Mesenchymal stem cell (in vitro differentiated cells and primary cell): ENCODE measurements around the gene TRIAP1.

ENCODE experiments used
- DNase-seq: peaks from one replicate; pipeline ENCODE4 v3.0.0-alpha.2; 2013
- H2AFZ ChIP-seq: one replicate; pipeline ENCODE4 v1.6.1; 2013; ENCODE audit warnings: low read depth, mild to moderate bottlenecking, control low read depth, inconsistent platforms, low read length, moderate library complexity
- H2AK5ac ChIP-seq: 2 replicates; pipeline ENCODE4 v1.6.1; 2013; ENCODE audit warnings: low read length, moderate library complexity, mild to moderate bottlenecking, inconsistent platforms; ENCODE audit not compliant: severe bottlenecking
- H2BK120ac ChIP-seq: one replicate; pipeline ENCODE4 v1.6.1; 2013; ENCODE audit warnings: low read depth, mild to moderate bottlenecking, inconsistent platforms, low read length, moderate library complexity
- H2BK12ac ChIP-seq, 2 experiments: one replicate each; pipeline ENCODE4 v1.6.1; 2013; ENCODE audit warnings: inconsistent platforms in 2 of 2, low read length in 2 of 2, mild to moderate bottlenecking in 2 of 2, moderate library complexity in 2 of 2, control low read depth in 1 of 2
- H2BK15ac ChIP-seq: one replicate; pipeline ENCODE4 v1.6.1; 2013; ENCODE audit warnings: mild to moderate bottlenecking, low read depth, inconsistent platforms; ENCODE audit not compliant: poor library complexity, severe bottlenecking
- H2BK5ac ChIP-seq: 2 replicates; pipeline ENCODE4 v1.6.1; 2013; ENCODE audit warnings: low read depth, mild to moderate bottlenecking, low read length, control low read depth, inconsistent platforms; ENCODE audit not compliant: poor library complexity, severe bottlenecking
- H3K14ac ChIP-seq, 2 experiments: one replicate each; pipeline ENCODE4 v1.6.1; 2013; ENCODE audit warnings: inconsistent platforms in 2 of 2, low read length in 2 of 2, control low read depth in 1 of 2, mild to moderate bottlenecking in 1 of 2, moderate library complexity in 1 of 2
- H3K18ac ChIP-seq, 2 experiments: one replicate each; pipeline ENCODE4 v1.6.1; 2013; ENCODE audit warnings: inconsistent platforms in 2 of 2, low read length in 2 of 2, control low read depth in 1 of 2, low read depth in 1 of 2, mild to moderate bottlenecking in 1 of 2
- H3K23ac ChIP-seq, 2 experiments: one replicate each; pipeline ENCODE4 v1.6.1; 2013; ENCODE audit warnings: inconsistent platforms in 2 of 2, low read length in 2 of 2, mild to moderate bottlenecking in 2 of 2, moderate library complexity in 2 of 2, control low read depth in 1 of 2
- H3K27ac ChIP-seq: 2 replicates; pipeline ENCODE4 v1.5.1; 2013; ENCODE audit warnings: mild to moderate bottlenecking, moderate library complexity, low read length, control low read depth, inconsistent platforms; ENCODE audit not compliant: poor library complexity, severe bottlenecking
- H3K27me3 ChIP-seq, 2 experiments: 2 replicates each; pipeline versions ENCODE4 v1.6.1 to v1.7.0; 2013; ENCODE audit warnings: low read length in 2 of 2, mild to moderate bottlenecking in 2 of 2, moderate library complexity in 2 of 2, control low read depth in 1 of 2, inconsistent platforms in 1 of 2; ENCODE audit not compliant: control insufficient read depth in 1 of 2, insufficient read depth in 1 of 2
- H3K36me3 ChIP-seq, 2 experiments: 2 replicates each; pipeline versions ENCODE4 v1.6.1 to v1.7.0; 2013; ENCODE audit warnings: low read length in 2 of 2, control low read depth in 1 of 2, inconsistent platforms in 1 of 2, low read depth in 1 of 2, mild to moderate bottlenecking in 1 of 2; ENCODE audit not compliant: insufficient read depth in 2 of 2, control insufficient read depth in 1 of 2
- H3K4ac ChIP-seq, 2 experiments: one replicate each; pipeline ENCODE4 v1.6.1; 2013; ENCODE audit warnings: inconsistent platforms in 2 of 2, low read length in 2 of 2, mild to moderate bottlenecking in 2 of 2, moderate library complexity in 2 of 2, control low read depth in 1 of 2, low read depth in 1 of 2
- H3K4me1 ChIP-seq: 2 replicates; pipeline ENCODE4 v1.6.1; 2013; ENCODE audit warnings: low read depth, low read length, control low read depth; ENCODE audit not compliant: control insufficient read depth, insufficient read depth
- H3K4me2 ChIP-seq: 2 replicates; pipeline ENCODE4 v1.6.1; 2013; ENCODE audit warnings: low read length, mild to moderate bottlenecking, inconsistent platforms; ENCODE audit not compliant: poor library complexity, severe bottlenecking
- H3K4me3 ChIP-seq, 2 experiments: 2 replicates each; pipeline versions ENCODE4 v1.5.1 to v1.7.0; 2013; ENCODE audit warnings: low read length in 2 of 2, mild to moderate bottlenecking in 2 of 2, control low read depth in 1 of 2, low read depth in 1 of 2; ENCODE audit not compliant: insufficient read depth in 1 of 2
- H3K79me1 ChIP-seq: replicated peaks from 2 replicates; pipeline ENCODE4 v1.6.1; 2013; ENCODE audit warnings: mild to moderate bottlenecking, control low read depth, low read length, inconsistent platforms; ENCODE audit not compliant: poor library complexity, severe bottlenecking
- H3K9ac ChIP-seq: 2 replicates; pipeline ENCODE4 v1.7.0; 2013; ENCODE audit warnings: mild to moderate bottlenecking, low read length, moderate library complexity
- H3K9me3 ChIP-seq: 2 replicates; pipeline ENCODE4 v1.7.0; 2013; ENCODE audit warnings: mild to moderate bottlenecking, low read length; ENCODE audit not compliant: control insufficient read depth
- H4K8ac ChIP-seq: one replicate; pipeline ENCODE4 v1.6.1; 2013; ENCODE audit warnings: inconsistent platforms, mild to moderate bottlenecking, low read length, moderate library complexity
- H4K91ac ChIP-seq: one replicate; pipeline ENCODE4 v1.6.1; 2013; ENCODE audit warnings: mild to moderate bottlenecking, low read length, inconsistent platforms
- WGBS: methylation state at CpG from one replicate; pipeline ENCODE4 v1.1.7; 2013; ENCODE audit warnings: mixed read lengths; 5-methylcytosine and 5-hydroxymethylcytosine counted together

TRIAP1 gene

DNA sequence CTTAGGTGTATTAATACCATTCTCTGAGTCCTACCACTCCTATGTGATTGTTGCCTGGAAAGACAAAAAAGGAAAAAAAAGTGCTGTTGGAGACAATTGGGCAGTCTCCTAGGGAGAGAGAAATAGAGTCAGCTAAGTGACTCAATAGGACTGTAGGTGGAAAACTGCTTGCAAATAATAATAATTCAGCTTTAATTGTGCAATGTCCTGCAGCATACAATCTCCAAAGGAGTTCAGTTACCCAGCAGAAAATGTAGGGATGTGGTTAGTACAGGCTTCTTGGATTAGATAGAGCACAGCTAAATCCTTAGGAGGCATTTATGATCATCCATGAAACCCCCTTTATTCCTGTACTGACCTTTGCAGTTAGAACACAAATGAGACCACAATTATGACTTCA lies 26.3 kb upstream of the TRIAP1 start:
- H2BK15ac ChIP-seq = no peak overlapping the region
- no peak overlapping the region for H2BK12ac ChIP-seq
- DNase-seq = no peak
- H3K9me3 ChIP-seq = no peaks in the 10 kb centered on the region
- peaks cover 19% of the 10 kb centered on the region for H3K79me1 ChIP-seq
- no peak overlapping the region for H3K18ac ChIP-seq
- no peak overlapping the region for H2AK5ac ChIP-seq
- no peak overlapping the region for H4K91ac ChIP-seq
- H3K36me3 ChIP-seq = peaks cover 0 to 2% of the 10 kb centered on the region in 2 experiments
- no peak overlapping the region for H3K4me2 ChIP-seq
- no peak overlapping the region for H2BK5ac ChIP-seq
- no peak overlapping the region for H4K8ac ChIP-seq
- peak overlapping the region; percentile 56 for H3K9ac ChIP-seq
- H3K4ac ChIP-seq = no peak overlapping the region
- no peak overlapping the region for H2AFZ ChIP-seq
- no peak overlapping the region for H3K23ac ChIP-seq
- H3K27ac ChIP-seq = no peak overlapping the region
- no peak overlapping the region for H3K14ac ChIP-seq
- peaks cover 11% of the 10 kb centered on the region for H3K4me1 ChIP-seq
- no peaks in the 10 kb centered on the region for H3K27me3 ChIP-seq
- H2BK120ac ChIP-seq = no peak overlapping the region
- H3K4me3 ChIP-seq = no peak overlapping the region

GRCh38 chr12:120470150-120470784 lies 24.1 kb upstream of the TRIAP1 start:
- Histone ChIP-seq H3K27ac (no peak overlapping the region), H3K4me3 (peak overlapping the region; percentile 93 to 100), H3K79me1 (peaks cover 12% of the 10 kb centered on the region), H2BK15ac (no peak overlapping the region), H3K23ac (no peak overlapping the region), H3K4me2 (peak overlapping the region; percentile 84), H3K9ac (peak overlapping the region; percentile 92), H3K9me3 (no peaks in the 10 kb centered on the region), H3K27me3 (no peaks in the 10 kb centered on the region), H4K8ac (peak overlapping the region; percentile 79), H4K91ac (no peak overlapping the region), H3K18ac (peak overlapping the region; percentile 1 to 85), H3K36me3 (peaks cover 4 to 17% of the 10 kb centered on the region in 2 experiments), H2BK12ac (peak overlapping the region in 1 of 2 experiments; percentile 79), H2AFZ (peak overlapping the region; percentile 99), H2BK120ac (no peak overlapping the region), H2AK5ac (no peak overlapping the region), H3K14ac (peak overlapping the region in 1 of 2 experiments; percentile 30), H3K4ac (peak overlapping the region; percentile 10 to 49), H3K4me1 (peaks cover 14% of the 10 kb centered on the region), H2BK5ac (no peak overlapping the region)
- DNase-seq = peak; percentile 49
- WGBS = 68% methylated on average over 26 of the region's 26 CpGs

GRCh38 chr12:120469450-120470149 lies 23.4 kb upstream of the TRIAP1 start, which contains the start of gene SRSF9:
SRSF9 (minus strand) TSS chr12:120469748; CDS start chr12:120469609, 139 bp downstream.
- H2BK15ac ChIP-seq = peak within 1 kb of the TSS; percentile 100
- H3K27ac ChIP-seq = peak within 1 kb of the TSS; percentile 93
- H3K79me1 ChIP-seq = peaks cover 12% of the 10 kb centered on the region
- H3K4me1 ChIP-seq = peaks cover 13% of the 10 kb centered on the region
- peak within 1 kb of the TSS; percentile 93 for H3K4me2 ChIP-seq
- H2BK12ac ChIP-seq = peak within 1 kb of the TSS; percentile 83 to 96
- H2AK5ac ChIP-seq = peak within 1 kb of the TSS; percentile 55
- peak within 1 kb of the TSS; percentile 99 for H2AFZ ChIP-seq
- H3K27me3 ChIP-seq = no peaks in the 10 kb centered on the region
- peak within 1 kb of the TSS; percentile 69 to 99 for H3K14ac ChIP-seq
- H2BK5ac ChIP-seq = peak within 1 kb of the TSS; percentile 87
- peak within 1 kb of the TSS; percentile 93 for H2BK120ac ChIP-seq
- peak within 1 kb of the TSS; percentile 99 to 100 for H3K18ac ChIP-seq
- peak; percentile 97 for DNase-seq
- no peaks in the 10 kb centered on the region for H3K9me3 ChIP-seq
- peak within 1 kb of the TSS; percentile 87 to 100 for H3K23ac ChIP-seq
- H3K4me3 ChIP-seq = peak within 1 kb of the TSS; percentile 93 to 100
- H3K9ac ChIP-seq = peak within 1 kb of the TSS; percentile 92
- peak within 1 kb of the TSS; percentile 99 for H4K91ac ChIP-seq
- H3K36me3 ChIP-seq = peaks cover 4 to 24% of the 10 kb centered on the region in 2 experiments
- H4K8ac ChIP-seq = peak within 1 kb of the TSS; percentile 99
- WGBS = under 1% methylated on average over 65 of the region's 88 CpGs
- peak within 1 kb of the TSS; percentile 99 for H3K4ac ChIP-seq

DNA sequence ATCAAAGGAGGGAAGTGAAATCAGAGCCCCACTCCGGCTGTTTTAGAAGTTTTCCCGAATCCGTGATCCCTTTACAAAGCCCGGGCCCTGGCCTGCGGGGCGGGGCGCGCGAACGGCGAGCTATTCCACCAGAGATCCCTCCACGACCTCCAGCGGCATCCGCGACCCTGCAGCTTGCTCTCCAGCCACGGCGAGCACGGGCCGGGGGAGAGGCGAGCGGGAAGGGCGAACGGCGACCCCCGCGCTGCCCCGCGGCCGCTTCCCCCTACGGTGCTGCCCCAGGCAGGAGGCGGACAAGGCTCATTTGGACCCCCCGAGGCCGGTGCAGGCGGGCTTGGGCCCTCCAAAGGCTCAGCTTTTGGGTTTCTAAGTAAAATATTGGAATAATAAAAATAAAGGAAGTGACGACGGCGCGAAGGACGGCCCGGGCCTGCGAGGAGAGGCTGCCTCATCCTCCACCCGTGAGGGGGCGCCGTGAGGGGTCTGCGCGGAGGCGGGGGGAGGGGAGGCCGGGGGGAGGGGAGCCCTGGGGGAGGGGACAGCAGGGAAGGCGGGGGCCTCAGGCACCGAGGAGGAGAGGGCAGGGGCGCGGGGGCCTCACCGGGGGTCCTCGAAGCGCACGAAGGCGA lies 22.8 kb upstream of the TRIAP1 start:
- peak overlapping the region; percentile 83 to 96 for H2BK12ac ChIP-seq
- peak overlapping the region; percentile 93 to 100 for H3K4me3 ChIP-seq
- peak overlapping the region; percentile 69 to 99 for H3K14ac ChIP-seq
- H3K4me1 ChIP-seq = peaks cover 12% of the 10 kb centered on the region
- peak overlapping the region; percentile 99 for H3K4ac ChIP-seq
- no peaks in the 10 kb centered on the region for H3K27me3 ChIP-seq
- H2BK15ac ChIP-seq = peak overlapping the region; percentile 100
- peak overlapping the region; percentile 99 for H4K91ac ChIP-seq
- peak overlapping the region; percentile 87 for H2BK5ac ChIP-seq
- H3K9me3 ChIP-seq = no peaks in the 10 kb centered on the region
- peak overlapping the region; percentile 92 for H3K9ac ChIP-seq
- peaks cover 5 to 30% of the 10 kb centered on the region in 2 experiments for H3K36me3 ChIP-seq
- peak; percentile 29 for DNase-seq
- H4K8ac ChIP-seq = peak overlapping the region; percentile 99
- peak overlapping the region; percentile 99 to 100 for H3K18ac ChIP-seq
- peak overlapping the region; percentile 72 for H2AFZ ChIP-seq
- H3K4me2 ChIP-seq = peak overlapping the region; percentile 93
- peaks cover 15% of the 10 kb centered on the region for H3K79me1 ChIP-seq
- peak overlapping the region; percentile 93 for H3K27ac ChIP-seq
- H2BK120ac ChIP-seq = peak overlapping the region; percentile 93
- under 1% methylated on average over 50 of the region's 57 CpGs for WGBS
- peak overlapping the region; percentile 87 to 100 for H3K23ac ChIP-seq
- H2AK5ac ChIP-seq = peak overlapping the region; percentile 55
